GM23338 (cell line): ENCODE measurements around the gene TMEM187. TPM values are rescaled to one million over a fixed set of nuclear protein-coding genes. Genes with fewer than 3 reads are reported as not detected.

ENCODE experiments used
- ATAC-seq: fragments of 200-7000 bp; cut with Tn5 transposase; 3 replicates; pipeline ENCODE4 v1.9.1; 2020
- DNase-seq: peaks from one replicate; pipeline ENCODE4 v3.0.0-alpha.2; 2015; ENCODE audit warnings: low spot score
- H2AFZ ChIP-seq: fragments of 200-600 bp; sonication (generic); 2 replicates; pipeline ENCODE4 v1.8.0; 2016; ENCODE audit warnings: antibody characterized with exemption, mild to moderate bottlenecking, moderate library complexity
- H3F3A ChIP-seq: fragments of 200-600 bp; sonication (generic); replicated peaks from 2 replicates; pipeline ENCODE4 v1.8.0; 2017; ENCODE audit warnings: antibody characterized with exemption, mixed run types, low read depth
- H3K27ac ChIP-seq: fragments of 200-600 bp; sonication (generic); 2 replicates; pipeline ENCODE4 v1.6.1; 2016; ENCODE audit warnings: low read depth
- H3K27me3 ChIP-seq: fragments of 200-600 bp; sonication (generic); 2 replicates; pipeline ENCODE4 v1.8.0; 2016; ENCODE audit warnings: mild to moderate bottlenecking, mixed run types, moderate library complexity; ENCODE audit not compliant: insufficient read depth
- H3K36me3 ChIP-seq: fragments of 200-600 bp; sonication (generic); 2 replicates; pipeline ENCODE4 v1.8.0; 2016; ENCODE audit warnings: mild to moderate bottlenecking; ENCODE audit not compliant: insufficient read depth
- H3K4me1 ChIP-seq: fragments of 200-600 bp; sonication (generic); 2 replicates; pipeline ENCODE4 v1.8.0; 2016; ENCODE audit warnings: mild to moderate bottlenecking, moderate library complexity; ENCODE audit not compliant: insufficient read depth
- H3K4me2 ChIP-seq: fragments of 200-600 bp; sonication (generic); 2 replicates; pipeline ENCODE4 v1.7.1; 2017; ENCODE audit warnings: mixed run types
- H3K4me3 ChIP-seq: fragments of 200-600 bp; sonication (generic); 2 replicates; pipeline ENCODE4 v1.6.1; 2016; ENCODE audit warnings: mixed run types
- H3K79me2 ChIP-seq: fragments of 200-600 bp; sonication (generic); replicated peaks from 2 replicates; pipeline ENCODE4 v1.8.0; 2017; ENCODE audit warnings: mild to moderate bottlenecking; ENCODE audit not compliant: insufficient read depth
- H3K9me2 ChIP-seq: fragments of 200-600 bp; sonication (generic); 2 replicates; pipeline ENCODE4 v1.8.0; 2017; ENCODE audit not compliant: insufficient read depth
- H4K20me1 ChIP-seq: fragments of 200-600 bp; sonication (generic); replicated peaks from 2 replicates; pipeline ENCODE4 v1.8.0; 2017; ENCODE audit warnings: mild to moderate bottlenecking; ENCODE audit not compliant: insufficient read depth
- H3K27ac Mint-ChIP-seq: 2 replicates; pipeline ENCODE4 v1.8.0; 2020; ENCODE audit warnings: inconsistent platforms, mild to moderate bottlenecking, moderate library complexity, mixed read lengths
- H3K27me3 Mint-ChIP-seq: 3 replicates; pipeline ENCODE4 v1.8.0; 2022; ENCODE audit warnings: low read depth, mild to moderate bottlenecking, moderate library complexity, mixed read lengths, inconsistent platforms; ENCODE audit not compliant: insufficient read depth, poor library complexity
- H3K36me3 Mint-ChIP-seq: 3 replicates; pipeline ENCODE4 v1.8.0; 2021; ENCODE audit warnings: low read depth, mild to moderate bottlenecking, inconsistent platforms, moderate library complexity, mixed read lengths
- H3K4me1 Mint-ChIP-seq: 3 replicates; pipeline ENCODE4 v1.8.0; 2020; ENCODE audit warnings: mild to moderate bottlenecking, inconsistent platforms, mixed read lengths
- H3K4me3 Mint-ChIP-seq: 3 replicates; pipeline ENCODE4 v1.8.0; 2021; ENCODE audit warnings: moderate library complexity, mild to moderate bottlenecking, inconsistent platforms, mixed read lengths
- H3K9me3 Mint-ChIP-seq: 3 replicates; pipeline ENCODE4 v1.8.0; 2020; ENCODE audit warnings: moderate library complexity, mild to moderate bottlenecking, inconsistent platforms, mixed read lengths
- CREB1 ChIP-seq: fragments of 250-450 bp; sonication (Bioruptor Pico); IDR thresholded peaks from 2 replicates; pipeline ENCODE4 v1.5.0; 2020; ENCODE audit warnings: low read depth, mild to moderate bottlenecking, moderate library complexity
- EZH2phosphoT487 ChIP-seq: fragments of 200-600 bp; sonication (generic); IDR thresholded peaks from one replicate; pipeline ENCODE4 v1.8.1; 2018; ENCODE audit warnings: antibody characterized with exemption; ENCODE audit not compliant: unreplicated experiment
- JUNB ChIP-seq: IDR thresholded peaks from one replicate; pipeline ENCODE4 v1.6.1; 2016; ENCODE audit warnings: antibody characterized with exemption; ENCODE audit not compliant: unreplicated experiment
- NANOG ChIP-seq: IDR thresholded peaks from 2 replicates; pipeline ENCODE4 v1.6.1; 2016; ENCODE audit warnings: antibody characterized with exemption, borderline replicate concordance
- POLR2AphosphoS5 ChIP-seq: IDR thresholded peaks from 2 replicates; pipeline ENCODE4 v1.6.1; 2016; ENCODE audit warnings: antibody characterized with exemption, low read depth
- STAT1 ChIP-seq: IDR thresholded peaks from one replicate; pipeline ENCODE4 v1.6.1; 2016; ENCODE audit warnings: antibody characterized with exemption; ENCODE audit not compliant: unreplicated experiment
- ZNF114 ChIP-seq: fragments of 250-450 bp; sonication (Bioruptor Pico); IDR thresholded peaks from 2 replicates; pipeline ENCODE4 v1.5.0; 2020; ENCODE audit warnings: mild to moderate bottlenecking, moderate library complexity
- ZNF331 ChIP-seq: fragments of 250-450 bp; sonication (Bioruptor Pico); IDR thresholded peaks from 2 replicates; pipeline ENCODE4 v1.5.0; 2020; ENCODE audit warnings: low read depth, mild to moderate bottlenecking, moderate library complexity
- polyA plus RNA-seq: library from polyadenylated mRNA; unstranded; fragments of >200 nt; fragmentation: Nextera tagmentation; extraction: Ambion mirVana; gene quantifications from 2 replicates; pipeline ENCODE4 v1.2.1, GENCODE V29; 2016
- total RNA-seq: library from RNA; depleted of rRNA; stranded (reverse); fragments of >200 nt; shearing (Covaris generic); gene quantifications from 2 replicates; pipeline ENCODE4 v1.2.3, GENCODE V29; 2014
- TF ChIP-seq, protein P1 (sequence below): IDR thresholded peaks from 2 replicates; pipeline ENCODE4 v1.6.1; 2016; ENCODE audit warnings: antibody characterized with exemption
- TF ChIP-seq, protein P2 (sequence below): IDR thresholded peaks from one replicate; pipeline ENCODE4 v1.6.1; 2018; ENCODE audit warnings: antibody characterized with exemption; ENCODE audit not compliant: unreplicated experiment
- TF ChIP-seq, protein P3 (sequence below), 2 experiments: fragments of 200-600 bp in 1 of 2; sonication (generic) in 1 of 2; conservative IDR thresholded peaks; 2 replicates each; pipeline versions ENCODE4 v1.5.1 to v1.6.1; 2016 to 2017; ENCODE audit warnings: antibody characterized with exemption in 2 of 2, low read depth in 2 of 2, mild to moderate bottlenecking in 2 of 2, moderate library complexity in 1 of 2

The TMEM187 gene
- total and polyA plus RNA-seq, 2 experiments from 2014 or later = 2.5 to 4.4 TPM

GRCh38 chrX:153969904-153970356 is 2.6 kb upstream of the TMEM187 start (continued):
- TF ChIP-seq POLR2AphosphoS5 (no peak), ZNF114 (CRISPR knock-in tag) (no peak), STAT1 (no peak), JUNB (no peak)
- TF ChIP-seq, protein P1, sequence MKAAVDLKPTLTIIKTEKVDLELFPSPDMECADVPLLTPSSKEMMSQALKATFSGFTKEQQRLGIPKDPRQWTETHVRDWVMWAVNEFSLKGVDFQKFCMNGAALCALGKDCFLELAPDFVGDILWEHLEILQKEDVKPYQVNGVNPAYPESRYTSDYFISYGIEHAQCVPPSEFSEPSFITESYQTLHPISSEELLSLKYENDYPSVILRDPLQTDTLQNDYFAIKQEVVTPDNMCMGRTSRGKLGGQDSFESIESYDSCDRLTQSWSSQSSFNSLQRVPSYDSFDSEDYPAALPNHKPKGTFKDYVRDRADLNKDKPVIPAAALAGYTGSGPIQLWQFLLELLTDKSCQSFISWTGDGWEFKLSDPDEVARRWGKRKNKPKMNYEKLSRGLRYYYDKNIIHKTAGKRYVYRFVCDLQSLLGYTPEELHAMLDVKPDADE = no peak

- H3K36me3 ChIP-seq = no peaks in the 10 kb centered on the region
- H3K4me2 ChIP-seq = peak overlapping the region; percentile 84
- no peaks in the 10 kb centered on the region for H3K9me2 ChIP-seq
- H2AFZ ChIP-seq = no peak overlapping the region
- peak overlapping the region; percentile 100 for H3K27ac Mint-ChIP-seq
- 0 out of 2 replicates have a peak, but pooled peaks cover 4% of the 10 kb centered on the region for H3F3A ChIP-seq
- peak overlapping the region; percentile 99 for H3K27ac ChIP-seq
- H3K36me3 Mint-ChIP-seq = peaks cover 15% of the 10 kb centered on the region
- peaks cover 33% of the 10 kb centered on the region for H3K4me1 Mint-ChIP-seq
- H3K9me3 Mint-ChIP-seq = no peaks in the 10 kb centered on the region; the same call in 2 of the 3 replicates
- peaks cover 6% of the 10 kb centered on the region for H3K27me3 Mint-ChIP-seq
- H4K20me1 ChIP-seq = peaks cover 17% of the 10 kb centered on the region
- H3K27me3 ChIP-seq = no peaks in the 10 kb centered on the region
- H3K4me1 ChIP-seq = peaks cover 12% of the 10 kb centered on the region
- H3K4me3 Mint-ChIP-seq = peak overlapping the region; percentile 100
- H3K4me3 ChIP-seq = peak overlapping the region; percentile 85
- DNase-seq (peak; percentile 63), ATAC-seq (no peak)
- peaks cover 50% of the 10 kb centered on the region for H3K79me2 ChIP-seq
- TF ChIP-seq STAT1 (no peak), NANOG (no peak), CREB1 (no peak), ZNF331 (CRISPR knock-in tag) (no peak), EZH2phosphoT487 (no peak), POLR2AphosphoS5 (no peak)
- TF ChIP-seq, protein P2, sequence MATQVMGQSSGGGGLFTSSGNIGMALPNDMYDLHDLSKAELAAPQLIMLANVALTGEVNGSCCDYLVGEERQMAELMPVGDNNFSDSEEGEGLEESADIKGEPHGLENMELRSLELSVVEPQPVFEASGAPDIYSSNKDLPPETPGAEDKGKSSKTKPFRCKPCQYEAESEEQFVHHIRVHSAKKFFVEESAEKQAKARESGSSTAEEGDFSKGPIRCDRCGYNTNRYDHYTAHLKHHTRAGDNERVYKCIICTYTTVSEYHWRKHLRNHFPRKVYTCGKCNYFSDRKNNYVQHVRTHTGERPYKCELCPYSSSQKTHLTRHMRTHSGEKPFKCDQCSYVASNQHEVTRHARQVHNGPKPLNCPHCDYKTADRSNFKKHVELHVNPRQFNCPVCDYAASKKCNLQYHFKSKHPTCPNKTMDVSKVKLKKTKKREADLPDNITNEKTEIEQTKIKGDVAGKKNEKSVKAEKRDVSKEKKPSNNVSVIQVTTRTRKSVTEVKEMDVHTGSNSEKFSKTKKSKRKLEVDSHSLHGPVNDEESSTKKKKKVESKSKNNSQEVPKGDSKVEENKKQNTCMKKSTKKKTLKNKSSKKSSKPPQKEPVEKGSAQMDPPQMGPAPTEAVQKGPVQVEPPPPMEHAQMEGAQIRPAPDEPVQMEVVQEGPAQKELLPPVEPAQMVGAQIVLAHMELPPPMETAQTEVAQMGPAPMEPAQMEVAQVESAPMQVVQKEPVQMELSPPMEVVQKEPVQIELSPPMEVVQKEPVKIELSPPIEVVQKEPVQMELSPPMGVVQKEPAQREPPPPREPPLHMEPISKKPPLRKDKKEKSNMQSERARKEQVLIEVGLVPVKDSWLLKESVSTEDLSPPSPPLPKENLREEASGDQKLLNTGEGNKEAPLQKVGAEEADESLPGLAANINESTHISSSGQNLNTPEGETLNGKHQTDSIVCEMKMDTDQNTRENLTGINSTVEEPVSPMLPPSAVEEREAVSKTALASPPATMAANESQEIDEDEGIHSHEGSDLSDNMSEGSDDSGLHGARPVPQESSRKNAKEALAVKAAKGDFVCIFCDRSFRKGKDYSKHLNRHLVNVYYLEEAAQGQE = no peak
- TF ChIP-seq, protein P3, sequence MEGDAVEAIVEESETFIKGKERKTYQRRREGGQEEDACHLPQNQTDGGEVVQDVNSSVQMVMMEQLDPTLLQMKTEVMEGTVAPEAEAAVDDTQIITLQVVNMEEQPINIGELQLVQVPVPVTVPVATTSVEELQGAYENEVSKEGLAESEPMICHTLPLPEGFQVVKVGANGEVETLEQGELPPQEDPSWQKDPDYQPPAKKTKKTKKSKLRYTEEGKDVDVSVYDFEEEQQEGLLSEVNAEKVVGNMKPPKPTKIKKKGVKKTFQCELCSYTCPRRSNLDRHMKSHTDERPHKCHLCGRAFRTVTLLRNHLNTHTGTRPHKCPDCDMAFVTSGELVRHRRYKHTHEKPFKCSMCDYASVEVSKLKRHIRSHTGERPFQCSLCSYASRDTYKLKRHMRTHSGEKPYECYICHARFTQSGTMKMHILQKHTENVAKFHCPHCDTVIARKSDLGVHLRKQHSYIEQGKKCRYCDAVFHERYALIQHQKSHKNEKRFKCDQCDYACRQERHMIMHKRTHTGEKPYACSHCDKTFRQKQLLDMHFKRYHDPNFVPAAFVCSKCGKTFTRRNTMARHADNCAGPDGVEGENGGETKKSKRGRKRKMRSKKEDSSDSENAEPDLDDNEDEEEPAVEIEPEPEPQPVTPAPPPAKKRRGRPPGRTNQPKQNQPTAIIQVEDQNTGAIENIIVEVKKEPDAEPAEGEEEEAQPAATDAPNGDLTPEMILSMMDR (conservative IDR thresholded peaks at IDR 0.05; ENCODE audit: low read depth in 2 of 2) = no peak
- TF ChIP-seq, protein P1 = no peak
Measured at GRCh38 chrX:153970357-153971123, 2.0 kb upstream of the TMEM187 start.
